ENCODE measurements around the gene CTDSPL. TPM values are rescaled to one million over a fixed set of nuclear protein-coding genes. Genes with fewer than 3 reads are reported as not detected.

Gene CTDSPL
- total and polyA plus RNA-seq, 2 of the 13 experiments (the other 11 are each of a cell fraction or from before 2014, with no cell fraction given): 26.1 to 142 TPM

GRCh38 chr3:37963635-37964034 is 102.0 kb downstream of the CTDSPL start:
- Histone ChIP-seq H3K27ac (ENCODE audit: extremely low read length, insufficient read depth, low read length) (peak overlapping the region; percentile 58), H3K4me2 (ENCODE audit: low read depth, low read length) (peak overlapping the region; percentile 16; the same call in 1 of the 2 replicates), H3K27me3 (ENCODE audit: control insufficient read depth in 1 of 2, insufficient read depth in 2 of 2, low read length in 2 of 2) (no peaks in the 10 kb centered on the region), H3K9ac (ENCODE audit: insufficient read depth, low read depth, low read length) (no peak overlapping the region), H3K36me3 (replicated peaks in 1 of 2; ENCODE audit: control insufficient read depth in 1 of 2, insufficient read depth in 2 of 2, low read length in 2 of 2) (peaks cover 7 to 31% of the 10 kb centered on the region in 2 experiments), H3K4me3 (replicated peaks in 1 of 3; ENCODE audit: insufficient read depth in 1 of 3, low read depth in 2 of 3, low read length in 3 of 3) (no peak overlapping the region), H4K20me1 (ENCODE audit: insufficient read depth, low read length) (no peaks in the 10 kb centered on the region), H3K79me2 (ENCODE audit: insufficient read depth, low read length) (peaks cover 3% of the 10 kb centered on the region), H3K4me1 (ENCODE audit: insufficient read depth, low read length) (peaks cover 63% of the 10 kb centered on the region), H2AFZ (ENCODE audit: low read length) (no peak overlapping the region), H3K9me3 (ENCODE audit: low read length) (no peaks in the 10 kb centered on the region)
- WGBS (ENCODE audit: low lambda C conversion rate): 85% methylated on average over 3 of the region's 3 CpGs
- no peak for DNase-seq (ENCODE audit: low spot score)
- in situ Hi-C loops (cut with HindIII; ENCODE audit: extremely low pct_ligation_motif_present, low pct_unique_long_range_greater_than_20kb) (no loop called here), intact Hi-C loops (cut with micrococcal nuclease; ENCODE audit: unreplicated experiment) (loop anchor here (1.0 to 2.0 kb wide), 2 partner anchors 29 to 57 kb away; no protein-coding TSS in a partner anchor)
- POLR2A ChIA-PET: interaction anchor here (0.6 to 1.7 kb wide), 4 partner anchors 11 to 110 kb away, joined by 3 to 8 read pairs (median 4); no protein-coding TSS in a partner anchor
- no peak for ATAC-seq
- CTCF ChIA-PET (ENCODE audit: low intra/inter-chr PET ratio, low total read pairs): no interaction called here
- TF ChIP-seq EEA1 (CRISPR knock-in tag; IDR thresholded peaks at IDR 0.05; ENCODE audit: borderline replicate concordance) (no peak), ZNF652 (CRISPR knock-in tag; IDR thresholded peaks at IDR 0.05; ENCODE audit: borderline replicate concordance, low read depth) (peak; percentile 47; the same call in 1 of the 2 replicates), ZNF800 (CRISPR knock-in tag; IDR thresholded peaks at IDR 0.05) (0 out of 2 replicates have a peak, but pooled peaks have one; percentile 11)
- FAIRE-seq: no peak
- BruUV-seq (replicated peaks): no TSS peak

- peak overlapping the region; percentile 58 for H3K27ac ChIP-seq (ENCODE audit: extremely low read length, insufficient read depth, low read length)
- peaks cover 7 to 32% of the 10 kb centered on the region in 2 experiments; a peak in 4 of 5 replicates for H3K36me3 ChIP-seq (replicated peaks in 1 of 2; ENCODE audit: control insufficient read depth in 1 of 2, insufficient read depth in 2 of 2, low read length in 2 of 2)
- peak overlapping the region; percentile 9; the same call in 1 of the 2 replicates for H3K9ac ChIP-seq (ENCODE audit: insufficient read depth, low read depth, low read length)
- H3K4me3 ChIP-seq (replicated peaks in 1 of 3; ENCODE audit: insufficient read depth in 1 of 3, low read depth in 2 of 3, low read length in 3 of 3): peak overlapping the region in 1 of 3 experiments; percentile 2; a peak in 1 of 6 replicates
- WGBS (ENCODE audit: low lambda C conversion rate): 71% methylated on average over 3 of the region's 3 CpGs
- ChIA-PET CTCF (ENCODE audit: low intra/inter-chr PET ratio, low total read pairs) (interaction anchor here (5.3 kb wide), 1 partner anchor 108 kb away, joined by 59 read pairs; no protein-coding TSS in a partner anchor), POLR2A (interaction anchor here (0.6 to 2.6 kb wide), 19 partner anchors 11 to 424 kb away, joined by 3 to 20 read pairs (median 4); partner anchors contain the start of gene OXSR1)
- no TSS peak for BruUV-seq (replicated peaks)
- no peaks in the 10 kb centered on the region for H3K27me3 ChIP-seq (ENCODE audit: control insufficient read depth in 1 of 2, insufficient read depth in 2 of 2, low read length in 2 of 2)
- H4K20me1 ChIP-seq (ENCODE audit: insufficient read depth, low read length): no peaks in the 10 kb centered on the region
- peak; percentile 8 for FAIRE-seq
- ATAC-seq: no peak
- in situ Hi-C loops (cut with HindIII; ENCODE audit: extremely low pct_ligation_motif_present, low pct_unique_long_range_greater_than_20kb) (no loop called here), intact Hi-C loops (cut with micrococcal nuclease; ENCODE audit: unreplicated experiment) (loop anchor here (1.0 to 2.0 kb wide), 2 partner anchors 29 to 58 kb away; no protein-coding TSS in a partner anchor)
- H3K4me2 ChIP-seq (ENCODE audit: low read depth, low read length): peak overlapping the region; percentile 54
- DNase-seq (ENCODE audit: low spot score): no peak
- no peaks in the 10 kb centered on the region for H3K9me3 ChIP-seq (ENCODE audit: low read length)
- H2AFZ ChIP-seq (ENCODE audit: low read length): no peak overlapping the region
- H3K4me1 ChIP-seq (ENCODE audit: insufficient read depth, low read length): peaks cover 63% of the 10 kb centered on the region
- peaks cover 3% of the 10 kb centered on the region for H3K79me2 ChIP-seq (ENCODE audit: insufficient read depth, low read length)
- TF ChIP-seq FLYWCH1 (CRISPR knock-in tag; IDR thresholded peaks at IDR 0.05): no peak
- TF ChIP-seq ZNF512B (CRISPR knock-in tag; IDR thresholded peaks at IDR 0.05; ENCODE audit: borderline replicate concordance): no peak
- TF ChIP-seq ZBTB49 (CRISPR knock-in tag; IDR thresholded peaks at IDR 0.05; ENCODE audit: borderline replicate concordance): no peak
- TF ChIP-seq RCOR2 (CRISPR knock-in tag; IDR thresholded peaks at IDR 0.05): no peak
These were observed 102.5 kb downstream of the CTDSPL start for GRCh38 chr3:37964146-37964545.

Data from HepG2 (cell line).